HepG2 (cell line): ENCODE data around the gene SHLD1. TPM values are rescaled to one million over a fixed set of nuclear protein-coding genes. Genes with fewer than 3 reads are reported as not detected.

Source experiments
- BCL6 ChIP-seq: IDR thresholded peaks from 2 replicates; pipeline ENCODE4 v1.6.1; 2016; ENCODE audit warnings: missing genetic modification reagents, missing compliant biosample characterization
- CSRNP2 ChIP-seq: sonication (generic); formaldehyde crosslinking; conservative IDR thresholded peaks from 2 replicates; pipeline ENCODE4 v1.8.0; 2022; ENCODE audit warnings: low read depth, missing genetic modification reagents
- DBP ChIP-seq: sonication (generic); formaldehyde crosslinking; IDR thresholded peaks from 2 replicates; pipeline ENCODE4 v1.4.0; 2020; ENCODE audit warnings: missing genetic modification reagents; ENCODE audit errors: not compliant biosample characterization
- GPBP1L1 ChIP-seq: sonication (generic); formaldehyde crosslinking; IDR thresholded peaks from 2 replicates; pipeline ENCODE4 v1.5.0; 2020; ENCODE audit warnings: mild to moderate bottlenecking, missing genetic modification reagents
- MAFF ChIP-seq: IDR thresholded peaks from 2 replicates; pipeline ENCODE4 v1.6.1; 2011; ENCODE audit warnings: low read depth, low read length, improper control_type of control experiment
- MEIS1 ChIP-seq: sonication (generic); formaldehyde crosslinking; IDR thresholded peaks from 2 replicates; pipeline ENCODE4 v1.9.0; 2021; ENCODE audit warnings: mild to moderate bottlenecking, missing genetic modification reagents, moderate library complexity, borderline replicate concordance
- PBX2 ChIP-seq: IDR thresholded peaks from 2 replicates; pipeline ENCODE4 v1.6.1; 2016; ENCODE audit warnings: control low read depth
- RXRA ChIP-seq: sonication (generic); formaldehyde crosslinking; IDR thresholded peaks from 2 replicates; pipeline ENCODE4 v1.5.1; 2020; ENCODE audit warnings: missing genetic modification reagents
- SIN3B ChIP-seq: fragments of 150-350 bp; IDR thresholded peaks from 2 replicates; pipeline ENCODE4 v1.6.1; 2014; ENCODE audit warnings: low read length
- SRSF1 ChIP-seq: fragments of 200-400 bp; formaldehyde crosslinking; optimal IDR thresholded peaks from 2 replicates; pipeline ENCODE3; 2017; ENCODE audit warnings: mild to moderate bottlenecking, low read depth, low read length, moderate library complexity
- TBL1XR1 ChIP-seq: fragments of 150-350 bp; IDR thresholded peaks from 2 replicates; pipeline ENCODE4 v1.6.1; 2014; ENCODE audit warnings: borderline replicate concordance, low read length; ENCODE audit not compliant: partially characterized antibody
- ZBTB14 ChIP-seq: sonication (generic); formaldehyde crosslinking; IDR thresholded peaks from 2 replicates; pipeline ENCODE4 v1.4.0; 2020; ENCODE audit warnings: missing genetic modification reagents
- ZNF3 ChIP-seq: IDR thresholded peaks from 2 replicates; pipeline ENCODE4 v1.7.0; 2017; ENCODE audit warnings: inconsistent platforms
- ZNF407 ChIP-seq: sonication (generic); formaldehyde crosslinking; IDR thresholded peaks from one replicate; pipeline ENCODE4 v1.5.1; 2020; ENCODE audit warnings: mild to moderate bottlenecking, missing genetic modification reagents; ENCODE audit errors: not compliant biosample characterization
- polyA plus RNA-seq, 8 experiments: library from polyadenylated mRNA; depleted of rRNA in 3 of 8; stranded (reverse) in 7 of 8; unstranded in 1 of 8; fragments of >200 nt; fragmentation: Illumina TruSeq in 4 of 8; extraction: Trizol in 4 of 8; gene quantifications; 2 replicates each; pipeline versions ENCODE4 v1.2.1 to v1.2.3, GENCODE V29; 2011 to 2016; ENCODE audit warnings: low read depth in 4 of 8, missing spikeins in 1 of 8, mixed read lengths in 1 of 8; ENCODE audit not compliant: insufficient read depth in 1 of 8
- total RNA-seq, 5 experiments: library from RNA; depleted of rRNA; stranded (reverse); fragments of >200 nt; fragmentation: Illumina TruSeq; extraction: Trizol; gene quantifications; 2 replicates each; pipeline ENCODE4 v1.2.3, GENCODE V29; 2016; ENCODE audit warnings: low read depth in 1 of 5

Gene SHLD1
- total and polyA plus RNA-seq, 2 of the 13 experiments (the other 11 are each of a cell fraction or from before 2014, with no cell fraction given) = 8.9 to 10.0 TPM

GRCh38 chr20:5714261-5715041 is 35.8 kb upstream of the SHLD1 start (continued):
- no peak for TF ChIP-seq GPBP1L1 (CRISPR knock-in tag)
- TF ChIP-seq RXRA (CRISPR knock-in tag) = no peak; the same call in 1 of the 2 replicates
- TF ChIP-seq ZNF407 = no peak
- TF ChIP-seq DBP (CRISPR knock-in tag) = peak; percentile 46
- no peak for TF ChIP-seq ZNF3 (CRISPR knock-in tag)
- TF ChIP-seq SRSF1 = no peak
- TF ChIP-seq PBX2 = no peak
- TF ChIP-seq TBL1XR1 = peak; percentile 67
- peak; percentile 55 for TF ChIP-seq BCL6 (CRISPR knock-in tag)
- TF ChIP-seq MAFF = no peak
- TF ChIP-seq CSRNP2 = no peak
- TF ChIP-seq SIN3B = no peak
- no peak for TF ChIP-seq MEIS1 (CRISPR knock-in tag)
- TF ChIP-seq ZBTB14 (CRISPR knock-in tag) = no peak
